Left lobe of liver (tissue), 2 donors: ENCODE data around the gene TXNIP. TPM values are rescaled to one million over a fixed set of nuclear protein-coding genes. Genes with fewer than 3 reads are reported as not detected.
A peak's percentile ranks its signal among the peaks of the same experiment; 100 is the strongest.

Experiments
- ATAC-seq: fragments of 200-7000 bp; cut with Tn5 transposase; one replicate; pipeline ENCODE4 v1.9.1; 2020; ENCODE audit warnings: mild to moderate bottlenecking, moderate library complexity
- DNase-seq: peaks from one replicate; pipeline ENCODE4 v3.0.0-alpha.2; 2020; ENCODE audit warnings: low spot score
- total RNA-seq: library from RNA; stranded (reverse); gene quantifications from one replicate; pipeline ENCODE4 v1.2.1, GENCODE V29; 2021
- donor health status: DM: no; HTN: no; CAD: no; lungs with moderate emphysema.
- donor health status: DM: no; HTN: yes; CAD: no.

TXNIP gene
- total RNA-seq, 1 donor from 2014 or later, result 66.5 TPM

DNA sequence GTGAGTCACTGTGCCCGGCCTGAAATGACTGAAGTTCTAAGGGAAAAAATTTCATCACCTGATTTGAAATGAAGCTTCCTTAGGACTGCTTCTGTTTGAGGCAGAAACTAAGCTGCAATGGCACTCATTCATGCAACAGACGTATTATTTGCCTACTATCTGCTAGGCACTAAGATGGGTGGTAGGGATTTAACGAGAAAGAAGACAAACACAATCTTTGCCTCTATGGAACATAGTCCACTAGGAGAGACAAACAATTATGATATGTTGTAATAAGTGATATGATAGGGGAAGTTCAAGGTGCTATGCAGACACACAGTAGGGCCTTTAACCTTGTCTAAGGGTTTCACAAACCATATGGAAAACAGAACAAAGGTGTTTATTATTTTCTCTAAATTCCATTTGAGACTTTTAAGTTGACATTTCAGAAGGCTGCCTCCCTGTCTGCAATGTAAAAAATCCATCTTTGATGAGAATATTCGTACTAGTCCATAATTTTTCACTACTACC lies 49.8 kb downstream of the TXNIP start:
- DNase-seq, result no peak

GRCh38 chr1:145944532-145944931 lies 51.8 kb downstream of the TXNIP start:
- ATAC-seq (no peak), DNase-seq (no peak)

More for the DNA sequence above, 49.8 kb downstream of the TXNIP start:
- peak; percentile 72 for ATAC-seq

DNA sequence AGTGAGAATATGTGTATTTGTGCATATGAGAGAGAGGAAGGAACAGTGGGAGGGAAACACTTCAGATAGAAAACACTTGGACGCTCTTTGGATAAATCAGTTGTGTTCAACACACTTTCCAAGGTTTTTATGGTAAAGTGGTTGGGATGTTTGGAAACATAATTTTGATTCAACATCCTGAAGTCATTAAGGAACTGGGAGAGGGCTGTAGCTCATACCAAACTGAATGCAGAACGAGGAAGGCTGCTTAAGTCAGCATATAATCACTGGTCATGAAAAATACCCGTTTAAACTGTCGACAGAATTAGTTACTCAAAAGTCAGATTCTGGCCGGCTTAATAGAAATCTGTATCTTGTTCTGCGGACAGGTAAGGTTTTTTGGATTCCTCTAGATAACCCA lies 53.5 kb downstream of the TXNIP start:
- no peak for DNase-seq
- ATAC-seq, result no peak

Other genes with a start within 250 kb of the TXNIP start
- 4.9 TPM for gene RNF115, start 172.5 kb downstream of the TXNIP start, total RNA-seq
- gene POLR3C, start 172.4 kb downstream of the TXNIP start, total RNA-seq, result 7.4 TPM
- gene NUDT17, start 150.9 kb downstream of the TXNIP start, total RNA-seq, result 0.63 TPM
- gene PIAS3, start 137.5 kb downstream of the TXNIP start, total RNA-seq, result 6.2 TPM
- 2.4 TPM for gene ANKRD35, start 110.7 kb downstream of the TXNIP start, total RNA-seq
- gene ITGA10, start 86.5 kb downstream of the TXNIP start, total RNA-seq, result 1.5 TPM
- 16.1 TPM for gene PEX11B, start 77.9 kb downstream of the TXNIP start, total RNA-seq
- 45.0 TPM for gene RBM8A, start 69.1 kb downstream of the TXNIP start, total RNA-seq
- 11.4 TPM for gene LIX1L, start 38.6 kb downstream of the TXNIP start, total RNA-seq
- 0.65 TPM for gene ANKRD34A, start 32.0 kb downstream of the TXNIP start, total RNA-seq
- gene POLR3GL, start 31.9 kb downstream of the TXNIP start, total RNA-seq, result 14.2 TPM
- gene HJV, start 25.2 kb upstream of the TXNIP start, total RNA-seq, result 110 TPM
- 1.4 TPM for gene NBPF10, start 148.2 kb upstream of the TXNIP start, total RNA-seq
- gene NOTCH2NLA, start 232.4 kb upstream of the TXNIP start, total RNA-seq, result 23.5 TPM